GM18861 (cell line): Measurements from ENCODE around the gene ZNF17.
"Not testable (repeated sequence)": the region's sequence is repeated elsewhere in the genome, so short reads cannot be mapped to it uniquely, and the experiment has no call there.

Experiments
- ATAC-seq: cut with Tn5 transposase; IDR thresholded peaks from one replicate; pipeline ENCODE4 v1.9.1; 2021; ENCODE audit not compliant: unreplicated experiment

The ZNF17 gene

DNA sequence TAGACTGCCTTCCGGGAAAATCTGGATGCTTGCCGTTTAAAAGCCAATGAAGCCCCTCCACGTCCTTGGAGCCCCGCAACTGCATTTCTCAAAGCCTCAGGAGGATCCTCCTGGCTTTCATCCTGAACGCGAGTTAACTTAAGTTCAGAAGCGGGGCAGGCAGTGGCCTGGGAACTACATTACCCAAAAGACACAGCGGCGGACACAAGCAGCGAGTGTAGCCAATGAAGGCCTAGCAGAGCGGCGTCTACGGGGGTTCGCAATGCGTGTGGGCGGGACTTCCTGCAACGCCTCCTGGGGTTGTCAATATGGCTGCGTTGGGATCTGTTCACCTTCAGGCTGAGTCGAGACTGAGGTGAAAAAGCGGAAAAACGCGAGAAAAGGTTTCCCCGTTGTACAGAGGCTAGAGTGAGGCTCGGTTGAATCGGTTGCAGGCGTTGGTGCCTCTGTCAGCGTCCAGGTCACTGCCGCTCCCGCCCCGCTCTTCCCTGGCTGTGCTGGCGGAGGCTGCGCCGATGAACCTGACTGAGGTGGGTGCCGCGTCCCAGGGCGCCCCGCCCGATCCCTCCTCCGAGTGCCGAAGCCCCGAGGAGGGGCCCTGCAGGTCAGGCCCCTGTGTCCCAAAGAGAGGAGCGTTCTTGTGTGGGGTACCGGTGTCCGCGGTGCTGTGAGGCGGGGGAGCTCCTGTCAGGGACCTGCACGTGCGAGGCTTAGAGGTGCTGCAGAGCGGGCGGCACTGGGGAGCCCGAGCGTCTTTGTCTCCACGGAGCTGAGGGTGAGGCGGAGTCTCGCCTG is at the start of gene ZNF17:
ZNF17 (plus strand) TSS at position 285 of the 795 bp plus-strand sequence. CDS start 2,455 bp downstream, outside the sequence.
- ATAC-seq = peak; percentile 95

- no peak for ATAC-seq
These were observed 48.5 kb upstream of the ZNF17 start for GRCh38 chr19:57362419-57362818.

DNA sequence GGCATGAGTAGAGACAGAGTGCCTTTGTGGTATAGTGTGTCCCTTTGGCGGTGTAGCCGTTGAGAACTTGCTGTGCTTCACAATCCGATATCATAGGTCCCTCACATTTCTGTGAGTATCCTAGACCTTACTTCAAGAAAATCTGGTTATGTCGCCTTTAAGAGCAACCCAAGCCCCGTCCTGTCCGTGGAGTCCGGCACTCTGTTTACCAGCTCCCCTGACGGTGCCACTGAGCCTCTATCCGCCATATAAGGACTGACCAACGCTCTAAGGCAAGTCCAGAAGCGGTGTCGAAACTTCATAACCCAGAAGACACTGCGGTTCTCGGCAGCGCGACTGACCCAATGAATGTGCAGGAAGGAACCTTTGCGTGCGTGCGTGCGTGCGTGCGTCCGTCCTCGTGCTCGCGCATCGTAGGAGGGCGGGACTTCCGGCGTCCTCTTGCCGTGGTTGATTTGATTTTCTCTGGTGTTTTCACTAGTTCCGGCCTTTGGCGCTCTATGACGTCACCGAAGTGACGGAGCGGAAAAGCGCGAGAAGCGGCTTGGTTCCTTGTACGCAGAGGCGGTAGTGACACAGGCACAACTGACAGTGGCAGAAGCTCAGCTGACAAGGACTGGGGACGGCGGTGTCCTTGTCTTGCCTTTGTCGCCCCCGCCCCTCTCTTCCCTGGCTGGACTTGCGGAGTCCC is 47.8 kb upstream of the ZNF17 start, which contains the start of the genes TRAPPC2B and ZNF547:
TRAPPC2B (plus strand) TSS at position 555 of the 691 bp plus-strand sequence. CDS start 1,283 bp downstream, outside the sequence.
ZNF547 (plus strand) TSS at position 555 of the 691 bp plus-strand sequence. CDS start 5,005 bp downstream, outside the sequence.
- peak; percentile 93 for ATAC-seq

DNA sequence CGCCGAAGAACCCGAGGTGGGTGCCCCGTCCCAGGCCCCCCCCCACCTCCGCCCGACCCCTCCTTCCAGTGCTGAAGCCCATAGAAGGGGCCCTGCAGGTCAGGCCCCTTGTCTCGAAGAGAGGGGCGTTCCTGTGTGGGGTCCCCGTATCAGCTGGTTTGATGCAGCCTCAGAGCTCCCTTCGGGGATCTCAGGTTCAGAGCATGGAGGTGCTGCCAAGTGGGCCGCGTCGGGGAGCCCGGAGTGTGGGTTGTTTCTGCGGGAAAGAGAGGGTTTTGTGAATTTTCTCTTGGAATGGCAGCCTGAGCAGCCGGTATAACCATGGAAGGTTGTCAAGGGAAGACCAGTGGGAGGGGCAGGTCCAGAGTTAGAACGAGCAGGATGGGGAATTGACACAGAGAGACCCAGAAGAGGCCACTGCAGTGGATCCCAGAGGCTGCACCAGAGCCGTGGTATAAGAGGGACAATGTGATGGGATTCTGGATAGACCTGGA is 47.2 kb upstream of the ZNF17 start:
- no peak for ATAC-seq

DNA sequence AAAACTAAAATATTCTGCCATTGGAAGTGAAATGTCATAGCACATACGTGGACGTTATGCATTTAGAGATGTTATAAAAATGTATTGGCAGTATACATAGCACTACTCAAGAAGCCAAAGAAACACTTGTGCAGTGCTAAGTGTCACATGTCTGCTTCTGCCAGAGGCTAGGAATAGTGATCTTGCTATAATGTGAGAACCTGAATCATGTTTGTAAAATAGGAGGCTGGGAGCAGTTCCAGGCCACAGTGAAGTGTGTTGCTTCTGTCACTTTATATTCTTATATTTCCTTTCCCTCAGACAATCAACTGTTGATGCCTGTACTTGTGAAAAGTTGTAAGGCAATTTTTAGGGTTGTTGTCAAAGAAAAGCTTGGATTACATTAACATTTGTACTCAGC is 44.2 kb upstream of the ZNF17 start:
- no peak for ATAC-seq

GRCh38 chr19:57374179-57374578 is 36.8 kb upstream of the ZNF17 start:
- no peak for ATAC-seq

- ATAC-seq = not testable (repeated sequence)
These were observed 36.3 kb upstream of the ZNF17 start for GRCh38 chr19:57374647-57375046.

GRCh38 chr19:57376151-57376550 is 34.8 kb upstream of the ZNF17 start:
- ATAC-seq = no peak

DNA sequence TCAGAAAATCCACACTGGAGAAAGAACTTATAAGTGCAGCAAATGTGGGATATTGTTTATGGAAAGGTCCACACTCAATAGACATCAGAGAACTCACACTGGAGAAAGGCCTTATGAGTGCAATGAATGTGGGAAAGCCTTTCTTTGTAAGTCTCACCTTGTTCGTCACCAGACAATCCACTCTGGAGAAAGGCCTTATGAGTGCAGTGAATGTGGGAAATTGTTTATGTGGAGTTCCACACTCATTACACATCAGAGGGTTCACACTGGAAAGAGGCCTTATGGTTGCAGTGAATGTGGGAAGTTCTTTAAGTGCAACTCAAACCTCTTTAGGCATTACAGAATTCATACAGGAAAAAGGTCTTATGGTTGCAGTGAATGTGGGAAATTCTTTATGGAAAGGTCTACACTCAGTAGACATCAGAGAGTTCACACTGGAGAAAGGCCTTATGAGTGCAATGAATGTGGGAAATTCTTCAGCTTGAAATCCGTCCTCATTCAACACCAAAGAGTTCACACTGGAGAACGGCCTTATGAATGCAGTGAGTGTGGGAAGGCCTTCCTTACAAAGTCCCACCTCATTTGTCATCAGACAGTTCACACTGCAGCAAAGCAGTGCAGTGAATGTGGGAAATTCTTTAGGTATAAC is 33.3 kb upstream of the ZNF17 start:
- ATAC-seq = no peak

DNA sequence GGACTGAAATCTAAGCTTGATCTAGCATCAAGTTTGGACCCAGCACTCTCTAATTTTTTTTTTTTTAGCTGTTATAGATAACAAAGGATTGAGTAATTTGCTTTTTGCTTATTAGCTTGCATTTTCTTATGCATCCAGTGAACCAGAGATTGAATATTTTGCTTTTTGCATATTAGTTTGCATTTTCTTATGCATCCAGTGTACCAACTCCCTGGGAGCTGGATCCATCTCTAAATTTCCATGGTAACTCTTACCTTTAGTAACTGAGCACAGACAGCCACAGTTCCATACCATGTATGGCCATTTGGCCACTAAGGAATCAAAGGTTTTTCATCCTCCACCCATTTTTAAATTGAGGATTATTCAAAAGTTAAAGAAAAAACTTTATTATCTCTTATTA is 30.0 kb upstream of the ZNF17 start:
- no peak for ATAC-seq

DNA sequence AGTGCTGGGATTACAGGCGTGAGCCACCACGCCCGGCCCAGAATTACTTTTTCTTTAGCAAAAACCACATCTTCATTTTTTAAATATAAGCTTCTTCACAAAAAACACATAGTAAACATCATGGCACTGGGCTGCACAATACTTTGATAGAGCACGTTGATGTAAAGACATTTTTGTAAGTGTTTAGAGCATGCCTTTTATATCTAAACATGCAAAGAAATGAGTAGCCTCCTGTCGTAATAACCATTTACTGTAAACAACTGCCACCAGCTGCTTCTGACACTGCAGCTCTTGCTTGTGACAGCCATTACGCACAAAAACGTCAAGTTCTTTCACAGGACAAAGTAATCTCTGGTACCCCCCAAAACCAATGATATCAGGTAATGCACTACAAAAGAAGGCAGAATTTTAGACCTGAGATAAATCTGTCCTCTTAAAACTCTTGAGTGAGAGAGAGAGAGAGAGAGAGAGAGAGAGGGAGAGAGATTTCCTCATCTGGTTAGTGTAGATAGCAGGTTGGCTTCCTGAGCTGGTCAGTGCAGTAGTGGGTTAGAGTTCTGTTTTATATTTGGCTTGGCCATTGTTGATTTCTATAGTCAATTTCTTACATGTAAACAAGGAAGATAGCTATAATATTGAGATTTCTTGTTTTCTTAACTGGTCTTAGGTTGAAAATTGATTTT is 28.0 kb upstream of the ZNF17 start:
- no peak for ATAC-seq

- no peak for ATAC-seq
These were observed 21.7 kb upstream of the ZNF17 start for GRCh38 chr19:57389194-57389729.

DNA sequence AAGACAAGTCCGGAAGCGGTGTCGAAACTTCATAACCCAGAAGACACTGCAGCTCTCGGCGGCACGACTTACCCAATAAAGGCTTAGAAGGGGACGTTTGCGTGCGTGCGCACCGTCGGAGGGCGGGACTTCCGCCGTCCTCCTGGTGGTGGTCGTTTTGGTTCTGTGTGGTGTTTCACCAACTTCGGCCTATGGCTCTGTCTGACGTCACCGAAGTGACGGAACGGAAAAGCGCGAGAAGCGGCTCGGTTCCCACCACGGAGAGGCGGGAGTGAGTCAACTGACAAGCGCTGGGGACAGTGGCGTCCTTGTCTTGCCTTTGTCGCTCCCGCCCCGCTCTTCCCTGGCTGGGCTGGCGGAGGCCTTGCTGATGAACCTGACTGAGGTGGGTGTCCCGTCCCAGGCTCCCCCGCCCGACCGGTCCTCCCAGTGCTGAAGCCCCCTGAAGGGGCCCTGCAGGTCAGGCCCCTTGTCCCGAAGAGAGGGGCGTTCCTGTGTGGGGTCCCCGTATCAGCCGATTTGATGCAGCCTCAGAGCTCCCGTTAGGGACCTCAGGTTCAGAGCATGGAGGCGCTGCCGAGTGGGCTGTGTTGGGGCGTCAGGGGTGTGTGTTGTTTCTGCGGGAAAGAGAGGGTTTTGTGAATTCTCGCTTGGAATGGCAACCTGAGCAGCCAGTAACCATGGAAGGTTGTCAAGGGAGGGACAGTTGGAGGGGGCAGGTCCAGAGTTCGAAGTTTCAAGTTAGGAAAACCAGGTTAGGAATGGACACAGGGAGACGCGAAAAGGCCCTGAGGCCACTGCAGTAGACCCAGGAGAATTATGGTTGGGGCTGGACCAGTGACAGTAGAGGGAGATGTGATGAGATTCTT is 21.0 kb upstream of the ZNF17 start, which contains the start of gene ZNF548:
ZNF548 (plus strand) TSS at position 125 of the 869 bp plus-strand sequence; CDS start at position 371, 246 bp downstream.
- peak; percentile 97 for ATAC-seq

- ATAC-seq = no peak
These were observed 15.3 kb upstream of the ZNF17 start for GRCh38 chr19:57395710-57396109.

DNA sequence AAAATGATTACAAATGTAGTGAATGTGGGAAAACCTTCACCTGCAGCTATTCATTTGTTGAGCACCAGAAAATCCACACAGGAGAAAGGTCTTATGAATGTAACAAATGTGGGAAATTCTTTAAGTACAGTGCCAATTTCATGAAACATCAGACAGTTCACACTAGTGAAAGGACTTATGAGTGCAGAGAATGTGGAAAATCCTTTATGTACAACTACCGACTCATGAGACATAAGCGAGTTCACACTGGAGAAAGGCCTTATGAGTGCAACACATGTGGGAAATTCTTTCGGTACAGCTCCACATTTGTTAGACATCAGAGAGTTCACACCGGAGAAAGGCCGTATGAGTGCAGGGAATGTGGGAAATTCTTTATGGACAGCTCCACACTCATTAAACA is 12.1 kb upstream of the ZNF17 start:
- no peak for ATAC-seq

DNA sequence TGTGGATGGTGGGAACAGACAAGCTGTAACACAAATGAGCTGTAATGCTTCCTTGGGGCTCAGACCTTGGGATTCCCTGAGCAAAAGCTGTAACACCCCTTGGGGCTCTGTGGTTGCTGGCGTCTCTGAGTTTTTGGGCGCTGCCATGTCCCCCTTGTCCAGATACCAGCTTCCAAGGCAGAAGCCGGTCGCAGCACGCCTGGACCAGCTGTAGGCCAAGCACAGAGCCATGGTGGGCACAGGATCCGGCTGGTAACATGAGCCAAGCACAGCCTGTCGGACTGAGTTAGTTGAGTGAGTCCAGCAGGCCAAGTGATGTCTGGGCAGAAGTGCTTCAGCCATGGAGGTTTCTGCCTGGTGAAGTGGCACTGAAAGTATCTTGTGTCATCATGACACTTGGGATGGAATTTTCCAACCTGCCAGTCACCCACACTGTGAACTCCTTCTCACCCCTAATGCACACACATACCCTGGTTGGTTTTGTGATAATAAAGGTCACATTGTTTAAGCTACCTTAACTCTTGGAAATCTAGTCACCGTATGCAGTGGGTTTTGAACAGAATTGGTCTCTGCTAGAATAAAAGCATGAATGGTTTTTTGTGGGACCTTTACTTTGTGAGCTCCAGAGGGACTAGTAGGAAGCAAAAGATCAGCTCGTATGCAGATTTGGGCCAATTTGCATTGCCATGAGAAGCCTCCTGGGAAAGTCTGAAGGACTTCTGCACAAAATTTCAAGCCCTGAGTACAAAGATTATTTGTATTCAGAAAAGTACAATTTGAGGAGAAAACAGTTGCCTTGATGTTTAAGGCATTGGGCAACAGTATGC is 7.0 kb upstream of the ZNF17 start:
- no peak for ATAC-seq

GRCh38 chr19:57406516-57407123 is 4.3 kb upstream of the ZNF17 start:
- no peak for ATAC-seq

DNA sequence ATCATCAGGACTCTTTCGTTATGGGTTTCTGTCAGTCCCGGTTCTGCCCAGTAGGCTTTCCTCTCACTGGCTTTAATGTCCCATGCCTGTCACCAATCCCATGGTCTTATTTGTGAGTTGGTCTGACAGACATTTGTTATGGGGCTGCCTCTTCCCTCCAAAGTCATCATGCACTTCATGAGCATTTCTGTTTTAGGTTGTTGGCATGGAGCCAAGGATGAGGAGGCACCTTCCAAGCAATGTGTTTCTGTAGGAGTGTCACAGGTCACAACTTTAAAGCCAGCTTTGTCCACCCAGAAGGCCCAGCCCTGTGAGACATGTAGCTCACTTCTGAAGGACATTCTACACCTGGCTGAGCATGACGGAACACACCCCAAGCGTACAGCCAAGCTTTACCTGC is 8.5 kb downstream of the ZNF17 start:
- ATAC-seq = no peak
